MM.1S (cell line): ENCODE results near the gene EPB41L1.

Experiments
- DNase-seq: peaks from one replicate; pipeline ENCODE4 v3.0.0-alpha.2; 2015
- H2AFZ ChIP-seq: fragments of 300-600 bp; sonication (generic); 2 replicates; pipeline ENCODE4 v1.6.0; 2016; ENCODE audit warnings: antibody characterized with exemption, low read length
- H3F3A ChIP-seq: fragments of 300-600 bp; sonication (generic); 2 replicates; pipeline ENCODE4 v1.6.1; 2016; ENCODE audit warnings: mild to moderate bottlenecking, antibody characterized with exemption, low read length, moderate library complexity, mixed read lengths; ENCODE audit not compliant: insufficient read depth
- H3K27ac ChIP-seq: fragments of 300-600 bp; sonication (generic); 2 replicates; pipeline ENCODE4 v1.5.1; 2016; ENCODE audit warnings: mild to moderate bottlenecking, low read length
- H3K27me3 ChIP-seq: fragments of 300-600 bp; sonication (generic); replicated peaks from 2 replicates; pipeline ENCODE4 v1.6.0; 2016; ENCODE audit warnings: low read length; ENCODE audit not compliant: insufficient read depth
- H3K36me3 ChIP-seq: fragments of 300-600 bp; sonication (generic); replicated peaks from 2 replicates; pipeline ENCODE4 v1.6.1; 2016; ENCODE audit warnings: mild to moderate bottlenecking, low read length, mixed read lengths; ENCODE audit not compliant: insufficient read depth
- H3K4me1 ChIP-seq: fragments of 300-600 bp; sonication (generic); 2 replicates; pipeline ENCODE4 v1.6.1; 2016; ENCODE audit warnings: low read length, mixed read lengths
- H3K4me2 ChIP-seq: fragments of 300-600 bp; sonication (generic); 2 replicates; pipeline ENCODE4 v1.6.0; 2016; ENCODE audit warnings: low read depth, low read length
- H3K4me3 ChIP-seq: fragments of 300-600 bp; sonication (generic); 2 replicates; pipeline ENCODE4 v1.5.1; 2016; ENCODE audit warnings: low read length, mixed read lengths
- H3K79me2 ChIP-seq: fragments of 300-600 bp; sonication (generic); 2 replicates; pipeline ENCODE4 v1.6.1; 2016; ENCODE audit warnings: mixed run types, low read length, mixed read lengths
- H3K9ac ChIP-seq: fragments of 300-600 bp; sonication (generic); 2 replicates; pipeline ENCODE4 v1.6.1; 2016; ENCODE audit warnings: low read length, mixed read lengths
- H3K9me2 ChIP-seq: fragments of 300-600 bp; sonication (generic); replicated peaks from 2 replicates; pipeline ENCODE4 v1.6.1; 2016; ENCODE audit warnings: mild to moderate bottlenecking, low read length, mixed read lengths; ENCODE audit not compliant: insufficient read depth
- H3K9me3 ChIP-seq: fragments of 300-600 bp; sonication (generic); replicated peaks from 2 replicates; pipeline ENCODE4 v1.6.1; 2016; ENCODE audit warnings: mild to moderate bottlenecking, low read length, mixed read lengths; ENCODE audit not compliant: insufficient read depth
- H4K20me1 ChIP-seq: fragments of 300-600 bp; sonication (generic); 2 replicates; pipeline ENCODE4 v1.6.1; 2016; ENCODE audit warnings: mild to moderate bottlenecking, low read length, moderate library complexity, mixed read lengths; ENCODE audit not compliant: insufficient read depth
- CTCF ChIP-seq: fragments of 300-600 bp; sonication (generic); IDR thresholded peaks from 2 replicates; pipeline ENCODE4 v1.5.1; 2016; ENCODE audit warnings: antibody characterized with exemption, low read length, mixed read lengths
- EZH2 ChIP-seq: fragments of 300-600 bp; sonication (generic); optimal IDR thresholded peaks from 2 replicates; pipeline ENCODE3; 2017; ENCODE audit warnings: low read depth, mild to moderate bottlenecking, antibody characterized with exemption, low read length, mixed read lengths
- EZH2phosphoT487 ChIP-seq: fragments of 300-600 bp; sonication (generic); IDR thresholded peaks from 2 replicates; pipeline ENCODE4 v1.6.1; 2018; ENCODE audit warnings: antibody characterized with exemption, low read length

The EPB41L1 gene

DNA sequence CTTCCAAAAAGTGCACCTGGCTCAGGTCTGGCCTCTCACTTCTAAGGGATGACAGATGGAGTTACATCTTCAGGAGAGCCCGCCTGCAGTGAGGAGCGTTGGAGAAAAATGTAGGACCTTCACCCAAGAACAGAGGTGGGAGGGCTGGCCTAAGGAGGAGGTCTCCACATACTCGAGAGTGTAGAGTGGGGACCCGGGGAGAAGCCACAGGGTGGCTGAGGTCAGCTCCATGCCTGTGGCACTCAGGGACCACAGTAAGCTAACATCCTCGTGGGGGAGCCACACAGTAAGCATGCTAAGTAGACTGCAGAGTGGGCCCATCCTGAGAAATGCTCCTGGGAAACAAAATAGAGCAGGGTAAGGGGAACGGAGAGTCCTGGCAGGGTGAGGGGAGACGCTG is 105.8 kb downstream of the EPB41L1 start:
- Histone ChIP-seq H4K20me1 (no peaks in the 10 kb centered on the region), H3K4me3 (no peak overlapping the region), H3K9me3 (no peaks in the 10 kb centered on the region), H2AFZ (no peak overlapping the region), H3K4me2 (no peak overlapping the region), H3K27ac (no peak overlapping the region), H3K79me2 (no peaks in the 10 kb centered on the region), H3K9me2 (no peaks in the 10 kb centered on the region), H3K36me3 (no peaks in the 10 kb centered on the region), H3K9ac (no peak overlapping the region), H3K27me3 (no peaks in the 10 kb centered on the region; the same call in 1 of the 2 replicates), H3K4me1 (no peaks in the 10 kb centered on the region), H3F3A (no peaks in the 10 kb centered on the region)
- DNase-seq: no peak
- TF ChIP-seq CTCF: no peak
- no peak for TF ChIP-seq EZH2
- no peak for TF ChIP-seq EZH2phosphoT487

- Histone ChIP-seq H3K4me3 (no peak overlapping the region), H3K79me2 (no peaks in the 10 kb centered on the region), H3K4me1 (no peaks in the 10 kb centered on the region), H3K27ac (no peak overlapping the region), H3K9ac (no peak overlapping the region), H3K9me3 (no peaks in the 10 kb centered on the region), H2AFZ (no peak overlapping the region), H3K36me3 (no peaks in the 10 kb centered on the region), H3K27me3 (no peaks in the 10 kb centered on the region; the same call in 1 of the 2 replicates), H3F3A (no peaks in the 10 kb centered on the region), H4K20me1 (no peaks in the 10 kb centered on the region), H3K4me2 (no peak overlapping the region), H3K9me2 (no peaks in the 10 kb centered on the region)
- no peak for DNase-seq
- TF ChIP-seq EZH2 (no peak), EZH2phosphoT487 (no peak), CTCF (no peak)
Measured at GRCh38 chr20:36261389-36262105, 107.0 kb downstream of the EPB41L1 start.

GRCh38 chr20:36262440-36262839 is 107.9 kb downstream of the EPB41L1 start:
- Histone ChIP-seq H2AFZ (no peak overlapping the region), H3K79me2 (no peaks in the 10 kb centered on the region), H3K9me2 (no peaks in the 10 kb centered on the region), H3K9ac (no peak overlapping the region), H3K36me3 (no peaks in the 10 kb centered on the region), H3K27ac (no peak overlapping the region), H3K9me3 (no peaks in the 10 kb centered on the region), H3K27me3 (no peaks in the 10 kb centered on the region; the same call in 1 of the 2 replicates), H4K20me1 (no peaks in the 10 kb centered on the region), H3K4me3 (no peak overlapping the region), H3F3A (no peaks in the 10 kb centered on the region), H3K4me2 (no peak overlapping the region), H3K4me1 (no peaks in the 10 kb centered on the region)
- DNase-seq: no peak
- TF ChIP-seq CTCF (no peak), EZH2 (no peak)
